ENCODE results near the gene IL32.

The IL32 gene

DNA sequence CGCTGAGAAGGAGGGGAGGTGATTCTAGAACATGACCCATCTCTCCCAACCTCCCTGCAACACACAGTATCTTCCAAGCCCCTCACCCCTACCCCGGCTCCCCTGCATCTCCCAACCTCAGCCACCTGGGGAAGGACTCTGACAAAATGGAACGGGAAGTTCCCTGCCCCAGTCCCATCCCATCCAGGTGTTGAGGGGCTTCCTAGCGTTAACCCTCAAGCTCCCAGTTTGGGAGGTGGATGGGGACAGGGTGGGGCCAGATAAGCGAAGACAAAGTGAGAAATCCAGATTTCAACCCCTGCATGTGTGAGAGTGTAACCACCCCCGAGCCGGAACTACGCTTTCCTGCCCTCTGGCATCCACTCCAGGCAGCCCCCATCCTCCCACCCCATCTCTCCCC, 31.8 kb downstream of the IL32 start:
- DNase-seq (ENCODE audit: low read depth in 2 of 2) = no peak
- no peak for TF ChIP-seq CTCF (IDR thresholded peaks at IDR 0.05; ENCODE audit: low read depth, low read length)

DNA sequence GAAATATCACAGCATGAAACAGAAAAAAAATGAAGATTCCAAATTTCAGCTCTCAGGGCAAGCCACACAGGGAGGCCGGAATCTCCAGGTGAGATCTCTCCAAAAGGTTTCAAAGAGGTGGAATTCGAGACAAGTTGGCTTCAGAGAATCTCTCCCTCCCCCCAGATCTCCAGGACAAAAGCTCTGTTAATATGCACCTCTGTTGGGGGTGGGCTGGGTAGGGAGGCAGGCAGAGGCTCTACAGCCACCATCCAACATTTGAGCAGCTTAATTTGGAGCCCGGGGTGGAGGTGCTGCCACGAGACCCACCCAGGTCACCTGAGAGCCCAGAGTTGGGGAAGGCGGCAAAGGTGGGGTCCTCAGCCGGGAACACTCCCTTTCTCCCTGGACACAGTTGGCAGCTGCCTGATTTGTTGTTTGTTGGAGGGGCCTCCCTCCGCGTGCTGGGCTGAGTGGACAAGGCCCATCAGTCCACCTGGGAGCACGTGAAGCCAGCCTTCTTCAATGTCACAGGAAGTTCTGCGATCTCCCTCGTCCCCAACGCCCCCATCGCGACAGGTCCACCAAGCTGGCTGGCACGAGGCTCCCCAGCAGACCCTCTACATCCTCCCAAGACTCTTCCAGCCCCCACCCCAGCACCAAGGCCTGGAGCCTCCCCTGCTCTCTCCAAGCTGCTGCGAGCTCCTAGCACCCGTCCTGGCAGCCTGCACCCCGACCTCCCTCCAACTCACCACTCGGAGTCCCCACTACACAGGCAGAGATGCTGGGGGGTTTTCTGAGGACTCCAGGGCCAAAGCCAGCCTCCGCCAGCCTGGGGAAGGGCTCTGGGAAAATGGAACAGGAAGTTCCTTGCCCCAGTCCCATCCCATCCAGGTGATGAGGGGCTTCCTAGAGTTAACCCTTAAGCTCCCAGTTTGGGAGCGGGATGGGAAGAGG, 33.3 kb downstream of the IL32 start, which contains the start of gene ZSCAN10:
Gene ZSCAN10 (minus strand): TSS at position 836 of the 936 bp plus-strand sequence. CDS start 6,357 bp downstream, outside the sequence.
- DNase-seq (ENCODE audit: low read depth in 2 of 2) = no peak
- TF ChIP-seq CTCF (IDR thresholded peaks at IDR 0.05; ENCODE audit: low read depth, low read length) = no peak
- peak within 1 kb of the TSS; percentile 7 to 13 for H3K4me3 ChIP-seq (replicated peaks in 1 of 2; ENCODE audit: low read depth in 2 of 2, low read length in 2 of 2)

More for the DNA sequence above, 31.8 kb downstream of the IL32 start:
- H3K4me3 ChIP-seq (replicated peaks in 1 of 2; ENCODE audit: low read depth in 2 of 2, low read length in 2 of 2) = no peak overlapping the region

DNA sequence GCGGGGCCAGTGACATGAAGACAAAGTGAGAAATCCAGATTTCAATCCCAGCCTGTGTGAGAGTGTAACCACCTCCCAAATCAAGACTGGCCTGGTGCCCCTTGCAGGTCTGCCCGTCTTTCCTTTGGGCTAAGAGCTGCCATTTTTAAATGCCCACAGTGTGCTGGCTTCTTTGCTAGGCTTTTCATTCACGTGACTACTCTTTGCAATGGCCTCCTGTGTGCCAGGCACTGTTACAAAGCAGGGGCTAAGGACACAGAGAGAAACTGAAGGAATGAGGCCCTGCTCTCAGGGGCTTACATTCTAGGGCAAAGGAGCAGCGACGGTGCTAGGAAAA, 33.9 kb downstream of the IL32 start:
- DNase-seq (ENCODE audit: low read depth in 2 of 2) = no peak
- no peak for TF ChIP-seq CTCF (IDR thresholded peaks at IDR 0.05; ENCODE audit: low read depth, low read length)
- no peak overlapping the region for H3K4me3 ChIP-seq (replicated peaks in 1 of 2; ENCODE audit: low read depth in 2 of 2, low read length in 2 of 2)

DNA sequence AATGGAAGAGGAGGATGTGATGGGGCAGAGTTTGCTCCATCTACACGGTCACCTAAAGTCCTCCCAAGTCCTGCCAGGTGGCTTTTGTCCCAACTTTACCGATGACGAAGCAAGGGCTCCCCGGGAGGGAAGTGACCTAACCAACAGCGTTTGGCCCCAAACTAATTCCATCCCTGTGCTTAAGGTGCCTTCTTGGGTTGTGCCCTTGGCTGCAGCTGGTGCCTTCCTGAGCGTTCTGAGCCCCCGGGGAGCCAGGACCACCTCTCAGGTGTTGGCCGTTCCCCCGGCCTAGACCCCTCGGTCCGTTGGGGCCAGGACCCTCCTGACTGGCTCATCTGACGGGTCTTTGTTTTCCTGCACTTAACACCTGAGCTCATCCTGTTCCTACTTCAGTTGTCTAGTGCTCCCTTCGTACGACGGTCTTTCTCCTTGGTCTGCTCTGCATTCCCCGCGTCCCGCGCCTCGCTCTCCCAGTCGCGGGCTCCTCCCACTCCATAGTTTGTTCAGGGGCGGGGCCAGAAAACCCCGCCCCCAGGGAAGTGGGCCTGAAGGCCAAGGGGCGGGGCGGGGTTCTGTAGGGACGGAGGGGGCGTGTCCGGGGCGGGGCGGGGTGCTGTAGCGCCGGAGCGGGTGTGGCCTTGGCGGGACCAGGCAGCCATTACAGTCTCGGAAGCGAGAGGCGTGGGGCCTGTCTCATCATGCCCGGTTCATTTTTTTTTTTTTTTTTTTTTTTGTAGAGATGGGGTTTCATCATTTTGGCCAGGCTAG, 34.5 kb downstream of the IL32 start:
- no peak for TF ChIP-seq CTCF (IDR thresholded peaks at IDR 0.05; ENCODE audit: low read depth, low read length)
- peak overlapping the region; percentile 7 to 13 for H3K4me3 ChIP-seq (replicated peaks in 1 of 2; ENCODE audit: low read depth in 2 of 2, low read length in 2 of 2)
- DNase-seq (ENCODE audit: low read depth in 2 of 2) = peak; percentile 90 to 91

GRCh38 chr16:3101018-3101840, 35.8 kb downstream of the IL32 start:
- DNase-seq (ENCODE audit: low read depth in 2 of 2) = peak; percentile 33 to 37
- H3K4me3 ChIP-seq (replicated peaks in 1 of 2; ENCODE audit: low read depth in 2 of 2, low read length in 2 of 2) = no peak overlapping the region
- peak; percentile 47 for TF ChIP-seq CTCF (IDR thresholded peaks at IDR 0.05; ENCODE audit: low read depth, low read length)

GRCh38 chr16:3101841-3102470, 36.5 kb downstream of the IL32 start:
- H3K4me3 ChIP-seq (replicated peaks in 1 of 2; ENCODE audit: low read depth in 2 of 2, low read length in 2 of 2) = no peak overlapping the region
- peak in 1 of 2 donors; percentile 33 for DNase-seq (ENCODE audit: low read depth in 2 of 2)
- TF ChIP-seq CTCF (IDR thresholded peaks at IDR 0.05; ENCODE audit: low read depth, low read length) = no peak

All from cardiac fibroblast (primary cell).